ENCODE measurements around the gene ATMIN.

- TF ChIP-seq EZH2 (IDR thresholded peaks at IDR 0.05; ENCODE audit: low read depth): no peak
- TF ChIP-seq CTCF (conservative IDR thresholded peaks at IDR 0.05): no peak
These were observed 34.8 kb upstream of the ATMIN start for GRCh38 chr16:81000873-81001272.
